Activated CD4-positive, alpha-beta T cell treated with anti-CD3 and anti-CD28 coated beads, Interleukin-2, Interleukin-4, amounts not matched to agents 100 ng/mL and 50 ng/mL, durations not matched to agents 16 hours and 8 hours (primary cell): ENCODE measurements around the gene ARHGDIA.
"Not testable (repeated sequence)": the region's sequence is repeated elsewhere in the genome, so short reads cannot be mapped to it uniquely, and the experiment has no call there.

ENCODE experiments used
- DNase-seq: peaks from one replicate; pipeline ENCODE4 v3.0.0-alpha.2; 2020; ENCODE audit warnings: low spot score

ARHGDIA gene

DNA sequence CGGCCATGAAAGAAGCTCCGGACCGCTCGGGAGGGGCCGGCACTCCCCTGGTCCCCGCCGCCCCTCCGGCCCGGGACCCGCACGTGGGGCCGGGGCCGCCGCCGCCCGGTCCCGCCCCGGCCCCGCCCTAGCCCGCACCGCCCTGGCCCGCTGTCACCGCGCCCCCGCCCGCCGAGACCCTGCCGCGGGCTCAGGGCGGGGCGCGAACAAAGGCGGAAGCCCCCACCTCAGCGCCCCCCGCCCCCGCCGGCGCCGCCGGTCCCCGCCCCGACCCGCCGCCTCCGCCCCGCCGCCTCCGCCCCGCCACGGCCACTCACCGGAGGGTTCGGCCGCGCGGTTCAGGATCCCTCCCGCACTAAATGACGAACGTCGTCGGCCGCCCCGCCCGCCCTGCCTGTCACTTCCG lies at the start of gene ARHGDIA:
TSS of gene ARHGDIA (minus strand) at position 357 of the 406 bp plus-strand sequence. CDS start 1,407 bp downstream, outside the sequence.
- no peak for DNase-seq

GRCh38 chr17:81918832-81919545 lies 47.9 kb upstream of the ARHGDIA start:
- no peak for DNase-seq

DNA sequence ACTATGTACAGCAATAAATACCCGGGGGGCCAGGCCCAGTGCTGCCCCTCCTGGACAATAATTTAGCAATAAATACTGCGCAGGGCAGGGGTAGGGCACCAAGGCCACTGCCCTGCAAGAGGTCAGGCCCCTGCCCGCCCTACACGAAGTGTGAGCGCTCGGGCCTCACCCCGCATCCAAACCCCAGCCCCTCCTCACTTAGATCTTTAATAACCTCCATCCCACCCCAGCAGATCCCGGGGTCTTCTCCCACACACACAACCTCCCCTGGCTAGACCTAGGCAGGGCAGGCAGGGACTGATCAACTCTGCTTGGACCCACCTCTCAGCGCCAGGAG lies 47.2 kb upstream of the ARHGDIA start:
- not testable (repeated sequence) for DNase-seq

GRCh38 chr17:81917565-81918332 lies 46.6 kb upstream of the ARHGDIA start, which contains the start of gene SIRT7:
Gene SIRT7, minus strand, starts transcription at chr17:81918176. Its CDS starts 45 bp downstream, at chr17:81918131.
- DNase-seq = peak; percentile 86

- DNase-seq = no peak
These were observed 45.3 kb upstream of the ARHGDIA start for GRCh38 chr17:81916234-81917001.

- no peak for DNase-seq
These were observed 44.2 kb upstream of the ARHGDIA start for GRCh38 chr17:81915331-81915730.

DNA sequence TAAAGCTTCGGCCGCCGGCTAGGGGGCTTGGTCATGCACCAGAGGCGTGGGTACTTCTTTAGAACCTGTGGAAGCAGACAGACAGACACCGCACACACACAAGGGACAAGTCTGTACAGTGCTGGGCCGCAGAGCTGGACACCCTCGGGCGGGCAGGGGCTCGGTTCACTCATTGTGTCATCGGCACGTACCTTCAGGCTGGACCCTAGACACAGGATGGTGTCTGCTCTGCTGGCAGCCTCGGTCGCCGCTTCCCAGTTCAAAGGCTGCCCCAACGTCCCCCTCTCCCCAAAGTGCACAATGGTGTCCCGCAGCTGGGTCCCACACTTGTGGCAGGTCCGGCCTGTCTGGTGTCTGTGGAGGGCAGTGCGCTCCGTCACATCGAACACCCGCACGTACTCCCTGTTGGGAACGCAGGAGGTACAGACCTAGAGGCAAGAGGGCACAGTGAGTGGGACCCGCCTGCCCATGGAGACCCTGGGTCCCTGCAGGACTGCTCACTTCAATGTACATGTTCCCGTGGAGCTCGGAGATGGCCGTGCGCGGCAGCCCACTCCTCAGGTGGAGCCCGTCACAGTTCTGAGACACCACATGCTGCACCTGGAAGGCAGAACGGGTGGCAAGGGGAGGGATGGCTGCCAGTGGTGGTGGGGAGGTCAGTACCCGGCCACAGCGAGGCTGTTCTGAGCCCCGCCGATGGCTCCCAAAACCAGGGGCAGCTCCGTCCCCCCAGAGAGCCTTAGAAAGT lies 43.1 kb upstream of the ARHGDIA start:
- no peak for DNase-seq

DNA sequence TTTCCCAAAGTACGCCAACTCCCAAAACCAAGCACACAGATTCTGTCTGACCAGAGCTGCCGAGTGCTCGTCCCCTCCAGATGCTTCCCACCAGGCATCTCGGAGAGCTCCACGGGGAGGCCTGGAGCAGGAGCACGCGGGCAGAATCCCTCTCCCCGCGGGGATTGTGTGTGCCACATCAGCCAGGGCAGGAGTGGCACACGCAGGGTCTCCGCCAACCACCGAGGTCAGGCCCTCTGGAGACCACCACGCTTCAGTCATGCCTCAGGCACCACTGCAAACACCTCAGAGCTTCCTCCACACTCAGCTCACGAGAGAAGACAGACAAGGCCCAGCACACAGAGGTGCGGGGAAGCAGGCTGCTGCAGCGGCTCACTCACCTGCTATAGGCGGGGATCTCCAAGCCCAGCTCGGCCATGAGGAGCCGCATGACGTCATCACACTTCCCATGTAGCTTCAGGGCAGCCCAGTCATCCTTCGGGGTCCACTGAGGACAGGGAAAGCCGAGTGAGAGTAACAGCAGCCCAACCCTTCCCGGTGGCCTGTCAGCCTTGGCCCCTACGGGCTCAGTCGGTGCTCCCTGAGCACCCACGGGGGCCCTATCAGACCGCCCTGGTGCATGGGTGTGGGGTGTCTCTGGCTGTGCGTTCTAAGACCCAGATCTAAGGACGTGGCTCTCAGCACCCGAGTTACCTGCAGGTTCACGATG lies 42.4 kb upstream of the ARHGDIA start:
- DNase-seq = no peak

DNA sequence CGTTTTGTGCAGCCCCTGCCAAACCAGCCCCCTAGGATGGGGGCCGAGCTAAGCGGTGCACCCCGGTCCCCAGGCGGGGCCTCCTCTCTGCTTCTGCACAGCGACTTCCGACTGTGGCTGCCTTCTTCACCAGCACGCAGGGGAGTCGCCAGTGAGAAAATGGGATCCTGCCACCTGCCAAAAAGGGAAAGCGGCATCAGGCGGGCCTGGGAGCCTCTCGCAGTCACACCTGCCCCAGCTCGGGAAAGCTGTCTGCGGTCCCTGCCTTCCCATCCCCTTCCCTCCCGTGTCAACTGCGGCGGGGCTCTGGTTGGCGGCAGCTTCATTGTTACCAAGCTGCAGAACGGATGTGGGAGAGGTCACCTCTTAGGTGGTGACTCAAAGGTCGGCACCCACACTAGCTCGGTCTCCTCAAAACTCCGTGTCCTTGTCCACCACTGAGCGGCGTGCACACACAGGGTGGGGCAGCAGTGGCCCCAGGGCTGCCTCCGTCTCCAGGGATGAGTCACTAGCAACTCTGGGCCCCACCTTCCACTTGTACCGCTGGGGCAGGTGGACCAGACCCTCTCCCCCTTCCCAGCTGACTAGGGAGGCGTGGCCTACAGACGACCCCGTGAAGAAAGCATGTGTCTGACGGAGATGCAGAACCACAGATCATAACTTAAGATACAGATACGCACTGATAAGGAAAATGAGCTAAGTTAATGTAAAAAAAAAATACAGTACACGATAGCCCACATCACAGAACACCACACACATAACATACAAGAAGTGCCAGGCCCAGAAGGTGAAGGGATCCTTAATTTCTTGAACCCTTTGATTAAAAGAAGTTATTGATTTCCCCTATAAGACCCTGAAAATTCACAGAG lies 41.5 kb upstream of the ARHGDIA start:
- DNase-seq = no peak

- no peak for DNase-seq
These were observed 40.8 kb upstream of the ARHGDIA start for GRCh38 chr17:81911969-81912368.

GRCh38 chr17:81911277-81911961 lies 40.3 kb upstream of the ARHGDIA start, which contains the start of gene PCYT2:
Gene PCYT2, minus strand, starts transcription at chr17:81911399. Its CDS starts 44 bp downstream, at chr17:81911355.
- DNase-seq = peak; percentile 93

DNA sequence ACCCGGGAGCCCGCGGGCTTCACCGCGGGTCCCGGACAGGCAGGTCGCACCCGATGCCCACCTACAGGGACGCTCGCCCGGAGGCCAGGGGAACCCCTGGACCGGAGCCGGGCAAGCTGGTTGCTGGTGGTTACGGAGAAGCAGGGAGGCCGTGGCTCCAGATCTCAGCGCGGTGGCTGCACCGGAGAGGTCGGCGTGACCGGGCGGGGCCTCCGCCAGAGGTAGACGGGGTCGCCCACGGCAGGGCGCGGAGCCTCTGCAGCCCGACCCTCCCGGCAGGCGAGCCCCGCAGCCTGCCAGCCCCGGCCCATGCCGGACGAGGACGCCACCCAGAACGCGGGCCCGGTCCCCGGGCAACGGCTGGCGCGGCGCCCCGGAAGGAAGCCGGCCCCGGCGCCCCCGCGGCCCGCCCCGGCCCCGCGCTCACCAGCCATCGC lies 39.7 kb upstream of the ARHGDIA start:
- no peak for DNase-seq

DNA sequence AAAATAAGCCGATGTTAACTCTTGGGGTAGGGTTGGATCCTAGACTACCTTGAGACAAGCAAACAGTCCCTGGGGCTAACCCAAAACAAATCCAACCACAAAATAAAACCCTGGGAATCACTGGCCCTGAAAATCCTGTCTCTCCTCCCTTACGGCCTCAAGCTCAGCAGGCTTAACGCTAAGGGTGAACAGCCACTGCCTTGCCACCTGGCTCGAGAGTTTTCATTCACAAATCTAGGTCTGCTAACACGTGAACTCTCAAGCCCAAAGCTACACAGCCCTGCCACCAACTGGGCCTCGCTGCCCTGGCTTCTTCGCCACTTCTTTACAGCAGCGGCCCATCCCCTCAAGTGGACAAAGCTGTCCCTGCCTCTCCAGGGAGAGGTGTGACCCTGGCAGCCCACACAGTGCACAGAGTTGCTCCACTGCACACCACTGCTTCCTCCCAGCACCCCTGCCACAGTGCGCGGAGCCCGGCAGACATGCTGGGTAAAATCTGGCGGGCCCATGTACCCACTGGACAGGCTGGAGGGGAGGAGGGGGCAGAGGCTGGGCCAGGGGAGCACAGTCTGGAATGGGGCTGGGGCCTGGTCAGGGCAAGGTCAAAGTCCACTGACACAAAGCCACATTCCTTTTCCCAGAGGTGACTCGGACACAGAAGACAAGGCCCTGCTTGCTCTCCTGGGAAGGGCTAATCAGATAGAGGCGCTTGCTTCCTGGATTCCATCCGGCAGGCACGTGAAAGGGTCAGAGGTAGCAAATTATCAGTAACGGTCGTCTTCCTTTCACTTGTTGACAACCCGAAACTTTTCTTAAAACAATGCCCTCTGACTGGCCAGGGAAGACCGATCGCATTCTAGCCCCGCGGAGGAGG lies 39.1 kb upstream of the ARHGDIA start:
- DNase-seq = no peak

- DNase-seq = no peak
These were observed 38.1 kb upstream of the ARHGDIA start for GRCh38 chr17:81909231-81909630.

DNA sequence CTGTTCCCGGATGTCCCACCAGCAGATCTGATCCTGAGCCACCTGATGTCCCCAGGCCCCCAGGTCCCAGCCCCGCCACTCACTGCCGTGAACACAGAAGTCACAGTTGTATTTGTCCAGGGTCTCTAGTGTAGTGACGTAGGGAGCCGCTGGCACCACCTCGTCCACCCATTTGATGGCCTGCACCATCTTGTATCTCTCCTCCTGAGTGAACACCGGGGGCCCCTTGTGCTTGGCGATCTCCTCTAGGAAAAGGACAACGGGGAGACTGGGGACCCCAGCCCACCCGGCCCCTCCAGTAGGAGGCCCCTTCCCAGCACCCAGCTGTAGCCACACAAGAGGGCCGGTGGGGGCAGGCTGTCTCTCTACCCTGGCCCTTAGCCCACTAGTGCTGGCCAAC lies 37.7 kb upstream of the ARHGDIA start:
- no peak for DNase-seq

- DNase-seq = no peak
These were observed 36.3 kb upstream of the ARHGDIA start for GRCh38 chr17:81907219-81908145.

DNA sequence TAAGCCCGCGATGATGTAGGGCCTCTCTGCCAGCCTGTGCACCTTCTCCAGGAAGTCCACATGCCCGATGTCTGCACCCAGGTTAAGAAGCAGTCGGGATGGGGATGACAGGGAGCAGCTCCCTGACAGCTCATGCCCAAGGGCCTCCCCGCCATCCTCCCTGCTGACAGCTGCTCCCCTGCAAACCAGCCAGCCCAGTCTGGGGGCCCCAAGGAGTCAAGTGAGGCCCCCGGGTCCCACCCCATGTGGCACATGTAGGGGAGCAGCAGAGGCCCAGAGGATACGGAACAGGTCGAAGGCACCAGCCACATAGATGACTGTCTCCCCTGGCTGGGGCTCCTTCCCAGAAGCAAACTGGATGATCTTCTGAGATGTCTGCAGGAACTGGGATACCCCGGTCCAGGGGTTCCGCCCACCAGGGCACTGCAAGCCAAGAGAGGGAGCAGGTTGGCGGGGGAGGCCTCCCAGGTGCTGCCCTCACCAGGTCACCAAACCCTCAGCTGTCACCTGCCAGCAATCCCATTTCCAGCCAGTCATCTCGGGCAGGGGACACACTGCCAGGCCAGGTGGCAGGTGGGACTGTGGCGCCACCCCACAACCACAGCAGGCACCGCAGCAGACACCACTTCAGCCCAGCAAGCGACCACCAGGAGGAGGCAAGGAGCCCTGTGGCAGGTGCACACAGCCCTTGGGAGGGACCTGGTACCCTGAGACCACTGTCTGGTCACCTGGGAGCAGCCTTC lies 35.5 kb upstream of the ARHGDIA start:
- no peak for DNase-seq
